GM06990 (cell line): ENCODE results near the gene ACTR2.

Experiments
- DNase-seq: peaks from one replicate; pipeline ENCODE4 v3.0.0-alpha.2; 2011; ENCODE audit not compliant: insufficient read length; ENCODE audit errors: extremely low read depth
- H3K27me3 ChIP-seq: replicated peaks from 2 replicates; pipeline ENCODE4 v1.6.0; 2011; ENCODE audit warnings: low read length; ENCODE audit not compliant: control insufficient read depth, insufficient read depth
- H3K36me3 ChIP-seq: 2 replicates; pipeline ENCODE4 v1.5.1; 2011; ENCODE audit warnings: low read length; ENCODE audit not compliant: control insufficient read depth, insufficient read depth
- H3K4me3 ChIP-seq: replicated peaks from 2 replicates; pipeline ENCODE4 v1.5.1; 2011; ENCODE audit warnings: low read depth, mild to moderate bottlenecking, control low read depth, low read length
- CTCF ChIP-seq: IDR thresholded peaks from 2 replicates; pipeline ENCODE4 v1.5.1; 2011; ENCODE audit warnings: low read length, control low read depth, mild to moderate bottlenecking, inconsistent platforms; ENCODE audit not compliant: insufficient read depth, poor library complexity, severe bottlenecking

ACTR2 gene

GRCh38 chr2:65298089-65298488, 70.5 kb downstream of the ACTR2 start:
- Histone ChIP-seq H3K27me3 (peaks cover 2% of the 10 kb centered on the region), H3K4me3 (no peak overlapping the region), H3K36me3 (no peaks in the 10 kb centered on the region)
- no peak for TF ChIP-seq CTCF
- DNase-seq = no peak

GRCh38 chr2:65299246-65299645, 71.6 kb downstream of the ACTR2 start:
- TF ChIP-seq CTCF = no peak
- H3K4me3 ChIP-seq = no peak overlapping the region
- H3K27me3 ChIP-seq = peaks cover 2% of the 10 kb centered on the region
- peak; percentile 26 for DNase-seq
- H3K36me3 ChIP-seq = no peaks in the 10 kb centered on the region

GRCh38 chr2:65300134-65300760, 72.6 kb downstream of the ACTR2 start:
- H3K27me3 ChIP-seq = no peaks in the 10 kb centered on the region; the same call in none of the 2 replicates
- H3K36me3 ChIP-seq = no peaks in the 10 kb centered on the region
- H3K4me3 ChIP-seq = no peak overlapping the region
- peak; percentile 25 for DNase-seq
- TF ChIP-seq CTCF = no peak

GRCh38 chr2:65300761-65301711, 73.4 kb downstream of the ACTR2 start:
- Histone ChIP-seq H3K36me3 (no peaks in the 10 kb centered on the region), H3K27me3 (no peaks in the 10 kb centered on the region; the same call in 1 of the 2 replicates), H3K4me3 (no peak overlapping the region)
- peak; percentile 83 for DNase-seq
- no peak for TF ChIP-seq CTCF

- TF ChIP-seq CTCF = no peak
- DNase-seq = no peak
- H3K27me3 ChIP-seq = no peaks in the 10 kb centered on the region; the same call in 1 of the 2 replicates
- H3K4me3 ChIP-seq = no peak overlapping the region
- no peaks in the 10 kb centered on the region for H3K36me3 ChIP-seq
Measured at GRCh38 chr2:65305934-65306333, 78.3 kb downstream of the ACTR2 start.
